Upper lobe of left lung (tissue), 4 donors: ENCODE data around the gene CALML6.

ENCODE experiments used
- POLR2A ChIP-seq, 4 donors: fragments of 450-650 bp; IDR thresholded peaks; one replicate each; pipeline ENCODE4 v1.5.1; 2016 to 2017; ENCODE audit warnings: antibody characterized with exemption in 4 of 4, mild to moderate bottlenecking in 2 of 4
- POLR2AphosphoS5 ChIP-seq, 2 donors: sonication (generic); formaldehyde crosslinking; IDR thresholded peaks; one replicate each; pipeline ENCODE4 v1.5.1; 2017; ENCODE audit warnings: antibody characterized with exemption in 2 of 2
- TF ChIP-seq, protein P1 (sequence below), 6 experiments: fragments of 450-650 bp in 4 of 6; fragments of 200-600 bp in 2 of 6; sonication (generic) in 2 of 6; IDR thresholded peaks; one replicate each; pipeline ENCODE4 v1.5.1; 2016 to 2019; ENCODE audit warnings: antibody characterized with exemption in 6 of 6

DNA sequence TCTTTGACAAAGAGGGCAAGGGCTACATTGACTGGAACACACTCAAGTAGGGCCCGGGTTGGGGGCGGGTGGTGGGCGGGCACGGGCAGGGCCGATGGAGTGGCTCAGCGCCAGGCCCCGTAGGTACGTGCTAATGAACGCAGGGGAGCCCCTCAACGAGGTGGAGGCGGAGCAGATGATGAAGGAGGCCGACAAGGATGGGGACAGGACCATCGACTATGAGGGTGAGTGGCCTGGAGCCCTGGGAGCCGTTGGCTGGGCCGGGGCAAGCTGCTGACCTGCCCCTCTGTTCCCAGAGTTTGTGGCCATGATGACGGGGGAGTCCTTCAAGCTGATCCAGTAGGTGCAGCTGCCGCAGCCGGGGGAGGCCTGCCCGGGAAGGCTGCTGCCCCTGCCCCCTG is 1.8 kb downstream of the CALML6 start:
- TF ChIP-seq POLR2A (IDR thresholded peaks at IDR 0.05) (no peak), POLR2AphosphoS5 (IDR thresholded peaks at IDR 0.05) (no peak)
- TF ChIP-seq, protein P1, sequence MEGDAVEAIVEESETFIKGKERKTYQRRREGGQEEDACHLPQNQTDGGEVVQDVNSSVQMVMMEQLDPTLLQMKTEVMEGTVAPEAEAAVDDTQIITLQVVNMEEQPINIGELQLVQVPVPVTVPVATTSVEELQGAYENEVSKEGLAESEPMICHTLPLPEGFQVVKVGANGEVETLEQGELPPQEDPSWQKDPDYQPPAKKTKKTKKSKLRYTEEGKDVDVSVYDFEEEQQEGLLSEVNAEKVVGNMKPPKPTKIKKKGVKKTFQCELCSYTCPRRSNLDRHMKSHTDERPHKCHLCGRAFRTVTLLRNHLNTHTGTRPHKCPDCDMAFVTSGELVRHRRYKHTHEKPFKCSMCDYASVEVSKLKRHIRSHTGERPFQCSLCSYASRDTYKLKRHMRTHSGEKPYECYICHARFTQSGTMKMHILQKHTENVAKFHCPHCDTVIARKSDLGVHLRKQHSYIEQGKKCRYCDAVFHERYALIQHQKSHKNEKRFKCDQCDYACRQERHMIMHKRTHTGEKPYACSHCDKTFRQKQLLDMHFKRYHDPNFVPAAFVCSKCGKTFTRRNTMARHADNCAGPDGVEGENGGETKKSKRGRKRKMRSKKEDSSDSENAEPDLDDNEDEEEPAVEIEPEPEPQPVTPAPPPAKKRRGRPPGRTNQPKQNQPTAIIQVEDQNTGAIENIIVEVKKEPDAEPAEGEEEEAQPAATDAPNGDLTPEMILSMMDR (IDR thresholded peaks at IDR 0.05), result no peak
